CD4-positive, CD25-positive, alpha-beta regulatory T cell (primary cell): ENCODE results near the gene RFX3. TPM values are rescaled to one million over a fixed set of nuclear protein-coding genes. Genes with fewer than 3 reads are reported as not detected.

ENCODE experiments used
- ATAC-seq, 2 donors: fragments of 150-1000 bp; cut with Tn5 transposase; one replicate each; pipeline ENCODE4 v1.10.0; 2021; ENCODE audit warnings: low read depth in 2 of 2, moderate number of reproducible peaks in 2 of 2, moderate library complexity in 1 of 2
- DNase-seq, 3 donors: peaks; one replicate each; pipeline versions ENCODE4 v3.0.0 to v3.0.0-alpha.2; 2012 to 2022; ENCODE audit warnings: mixed read lengths in 1 of 3
- H3K27ac ChIP-seq: one replicate; pipeline ENCODE4 v1.7.0; 2013; ENCODE audit warnings: mild to moderate bottlenecking, low read length; ENCODE audit not compliant: insufficient read depth, poor library complexity, severe bottlenecking
- H3K27me3 ChIP-seq: one replicate; pipeline ENCODE4 v1.7.0; 2013; ENCODE audit warnings: low read length; ENCODE audit not compliant: control insufficient read depth, insufficient read depth
- H3K36me3 ChIP-seq: one replicate; pipeline ENCODE4 v1.7.0; 2013; ENCODE audit warnings: mild to moderate bottlenecking, low read length, moderate library complexity; ENCODE audit not compliant: control insufficient read depth, insufficient read depth
- H3K4me1 ChIP-seq: 2 replicates; pipeline ENCODE4 v1.7.0; 2013; ENCODE audit warnings: mild to moderate bottlenecking, low read length; ENCODE audit not compliant: insufficient read depth, control insufficient read depth, poor library complexity, severe bottlenecking
- H3K4me3 ChIP-seq: one replicate; pipeline ENCODE4 v1.7.0; 2013; ENCODE audit warnings: low read depth, mild to moderate bottlenecking, low read length, moderate library complexity
- H3K9me3 ChIP-seq, 2 experiments: 1 replicate in 1 of 2; 2 replicates in 1 of 2; pipeline ENCODE4 v1.7.0; 2013; ENCODE audit warnings: low read length in 2 of 2, mild to moderate bottlenecking in 1 of 2, moderate library complexity in 1 of 2; ENCODE audit not compliant: control insufficient read depth in 2 of 2
- H3K27ac Mint-ChIP-seq, 3 donors: one replicate each; pipeline ENCODE4 v1.8.0; 2020 to 2022; ENCODE audit warnings: mild to moderate bottlenecking in 3 of 3, mixed read lengths in 3 of 3, moderate library complexity in 2 of 3
- H3K27me3 Mint-ChIP-seq: one replicate; pipeline ENCODE4 v1.8.0; 2022; ENCODE audit warnings: mild to moderate bottlenecking, mixed read lengths
- H3K36me3 Mint-ChIP-seq: one replicate; pipeline ENCODE4 v1.8.0; 2020; ENCODE audit warnings: mixed read lengths
- H3K4me1 Mint-ChIP-seq, 4 donors: one replicate each; pipeline ENCODE4 v1.8.0; 2020 to 2022; ENCODE audit warnings: mixed read lengths in 4 of 4, mild to moderate bottlenecking in 1 of 4
- H3K4me3 Mint-ChIP-seq, 4 donors: one replicate each; pipeline ENCODE4 v1.8.0; 2020 to 2022; ENCODE audit warnings: mild to moderate bottlenecking in 4 of 4, mixed read lengths in 4 of 4, moderate library complexity in 3 of 4
- H3K9me3 Mint-ChIP-seq, 7 donors: one replicate each; pipeline ENCODE4 v1.8.0; 2020 to 2022; ENCODE audit warnings: mixed read lengths in 7 of 7, mild to moderate bottlenecking in 3 of 7, moderate library complexity in 2 of 7
- polyA plus RNA-seq, 4 donors: library from polyadenylated mRNA; unstranded; fragments of 300-500 nt; fragmentation: Illumina TruSeq; gene quantifications; one replicate each; pipeline ENCODE4 v1.2.3, GENCODE V29; 2021
- total RNA-seq: library from RNA; stranded (reverse); gene quantifications from one replicate; pipeline ENCODE4 v1.2.3, GENCODE V29; 2022

RFX3 gene
- total and polyA plus RNA-seq, 5 donors from 2014 or later: 6.7 to 40.4 (median 7.6) TPM

DNA sequence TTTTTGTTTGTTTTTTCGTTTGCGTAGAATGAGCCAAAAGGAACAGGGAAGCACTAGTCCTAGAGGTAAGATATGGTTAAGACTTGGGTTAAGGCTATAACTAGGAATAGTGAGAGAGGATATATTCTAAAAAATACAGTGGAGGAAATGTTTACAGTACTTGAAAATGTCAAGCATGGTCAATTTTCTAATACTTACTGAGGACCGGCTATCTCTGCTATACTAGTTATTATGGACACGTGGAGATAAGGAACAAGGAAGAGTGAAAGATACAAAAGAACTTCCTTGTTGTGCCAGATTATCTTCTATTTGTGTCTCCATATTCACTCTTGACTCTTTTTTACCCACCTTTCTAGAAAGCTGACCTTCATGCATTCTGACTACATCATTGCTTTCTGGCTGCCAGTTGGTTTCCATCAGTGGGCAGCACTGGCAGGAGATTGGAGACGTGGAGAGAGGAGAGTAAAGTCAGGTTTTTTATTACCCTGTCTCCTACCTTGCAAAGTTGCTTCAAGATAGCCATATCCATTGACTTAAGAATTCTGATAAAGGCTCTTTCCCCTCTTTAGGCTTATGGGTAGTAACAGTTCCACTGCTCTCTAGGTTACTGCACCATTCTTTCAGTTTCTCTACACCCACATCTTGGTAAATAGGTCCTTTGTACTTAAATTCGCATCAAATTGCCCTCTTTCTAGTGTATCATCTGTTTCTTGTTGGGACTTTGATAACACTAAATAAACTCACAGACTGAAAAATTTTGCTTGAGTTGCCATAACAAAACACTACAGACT lies 9.0 kb upstream of the RFX3 start:
- Mint-ChIP-seq H3K36me3 (peaks cover 7% of the 10 kb centered on the region), H3K27ac (peak overlapping the region in 1 of 3 donors; percentile 60), H3K9me3 (peaks cover 0 to 3% (median 0%) of the 10 kb centered on the region in 7 donors), H3K4me1 (peaks cover 23 to 42% (median 28%) of the 10 kb centered on the region in 4 donors), H3K4me3 (no peak overlapping the region), H3K27me3 (no peaks in the 10 kb centered on the region)
- DNase-seq: no peak
- peaks cover 3% of the 10 kb centered on the region for H3K36me3 ChIP-seq
- H3K27ac ChIP-seq: no peak overlapping the region
- no peak for ATAC-seq
- no peaks in the 10 kb centered on the region for H3K27me3 ChIP-seq
- peaks cover 3% of the 10 kb centered on the region for H3K4me1 ChIP-seq
- no peak overlapping the region for H3K4me3 ChIP-seq
- no peaks in the 10 kb centered on the region for H3K9me3 ChIP-seq

- Histone ChIP-seq H3K27ac (no peak overlapping the region), H3K9me3 (no peaks in the 10 kb centered on the region), H3K4me3 (no peak overlapping the region), H3K36me3 (peaks cover 3% of the 10 kb centered on the region), H3K27me3 (no peaks in the 10 kb centered on the region), H3K4me1 (peaks cover 29% of the 10 kb centered on the region)
- DNase-seq: no peak
- Mint-ChIP-seq H3K9me3 (peaks cover 0 to 3% (median 0%) of the 10 kb centered on the region in 7 donors), H3K4me3 (no peak overlapping the region), H3K4me1 (peaks cover 37 to 58% (median 48%) of the 10 kb centered on the region in 4 donors), H3K36me3 (peaks cover 4% of the 10 kb centered on the region), H3K27me3 (no peaks in the 10 kb centered on the region), H3K27ac (peak overlapping the region in 1 of 3 donors; percentile 26)
- no peak for ATAC-seq
These were observed 6.4 kb upstream of the RFX3 start for GRCh38 chr9:3532158-3532557.

GRCh38 chr9:3528451-3528850 lies 2.6 kb upstream of the RFX3 start:
- Mint-ChIP-seq H3K36me3 (peaks cover 4% of the 10 kb centered on the region), H3K9me3 (peaks cover 0 to 4% (median 0%) of the 10 kb centered on the region in 7 donors), H3K4me1 (peaks cover 26 to 68% (median 44%) of the 10 kb centered on the region in 4 donors), H3K27me3 (peaks cover 13% of the 10 kb centered on the region), H3K4me3 (peak overlapping the region; percentile 90 to 98 (median 94)), H3K27ac (peak overlapping the region; percentile 95 to 99 (median 97))
- peak; percentile 37 to 91 (median 58) for DNase-seq
- peak overlapping the region; percentile 95 for H3K4me3 ChIP-seq
- peak in 1 of 2 donors; percentile 0 for ATAC-seq
- peaks cover 44% of the 10 kb centered on the region for H3K4me1 ChIP-seq
- H3K27ac ChIP-seq: peak overlapping the region; percentile 100
- H3K9me3 ChIP-seq: no peaks in the 10 kb centered on the region
- H3K36me3 ChIP-seq: peaks cover 3% of the 10 kb centered on the region
- H3K27me3 ChIP-seq: no peaks in the 10 kb centered on the region

DNA sequence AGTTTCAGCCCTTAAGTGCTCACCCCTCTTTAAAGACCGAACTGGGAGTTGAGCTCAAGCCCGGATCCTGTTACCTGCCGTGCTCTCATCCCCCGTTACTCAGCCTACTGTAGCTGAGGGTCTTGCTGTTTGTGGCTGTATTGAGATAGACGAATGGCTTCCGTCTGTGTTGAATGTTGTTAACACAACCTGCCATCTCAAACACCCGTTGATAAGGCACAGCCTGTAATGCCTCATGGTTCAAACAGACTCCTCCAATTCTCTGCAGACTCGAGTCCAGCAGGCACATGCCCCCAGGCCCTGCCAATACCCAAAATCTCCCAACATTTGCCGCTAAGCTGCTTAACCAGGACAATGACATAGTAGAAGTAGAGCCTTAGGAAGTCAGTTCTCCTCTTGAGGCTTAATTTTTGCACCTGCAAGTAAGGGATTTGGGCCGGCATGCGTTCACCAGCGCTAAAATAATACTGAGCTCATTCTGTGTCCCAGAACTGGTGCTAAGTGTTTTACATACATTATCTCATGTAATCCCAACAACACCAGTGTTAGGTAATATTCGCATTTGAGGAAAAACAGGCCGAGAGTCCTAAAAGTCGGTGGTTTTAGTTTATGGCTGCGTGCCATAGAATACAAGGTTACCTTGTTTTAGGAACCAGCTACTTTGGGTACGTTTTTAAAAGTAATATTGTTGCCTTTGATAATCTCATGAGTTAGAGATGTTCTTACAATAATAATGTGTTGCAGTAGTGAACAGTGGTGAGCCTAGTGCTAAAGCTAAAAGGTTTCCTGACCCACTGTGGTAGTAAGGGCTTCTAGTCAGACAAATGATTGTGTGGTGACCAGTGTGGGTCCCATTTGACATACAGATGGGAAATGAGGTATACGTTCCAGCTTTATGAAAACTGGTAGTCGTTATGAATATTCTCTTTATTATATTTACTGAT lies 1.5 kb upstream of the RFX3 start:
- H3K27ac ChIP-seq: peak overlapping the region; percentile 100
- Mint-ChIP-seq H3K4me3 (peak overlapping the region; percentile 97 to 99 (median 98)), H3K4me1 (peaks cover 29 to 69% (median 45%) of the 10 kb centered on the region in 4 donors), H3K36me3 (no peaks in the 10 kb centered on the region), H3K9me3 (peaks cover 0 to 4% (median 0%) of the 10 kb centered on the region in 7 donors), H3K27ac (peak overlapping the region; percentile 99 to 100 (median 100)), H3K27me3 (peaks cover 13% of the 10 kb centered on the region)
- H3K4me1 ChIP-seq: peaks cover 51% of the 10 kb centered on the region
- peaks cover 3% of the 10 kb centered on the region for H3K36me3 ChIP-seq
- H3K9me3 ChIP-seq: no peaks in the 10 kb centered on the region
- ATAC-seq: no peak
- no peak for DNase-seq
- H3K27me3 ChIP-seq: no peaks in the 10 kb centered on the region
- peak overlapping the region; percentile 95 for H3K4me3 ChIP-seq

- ATAC-seq (peak; percentile 62 to 63), DNase-seq (peak; percentile 84 to 93 (median 92))
- Mint-ChIP-seq H3K27me3 (peaks cover 13% of the 10 kb centered on the region), H3K4me3 (peak overlapping the region; percentile 97 to 99 (median 98)), H3K9me3 (peaks cover 0 to 4% (median 0%) of the 10 kb centered on the region in 7 donors), H3K27ac (peak overlapping the region; percentile 99 to 100 (median 100)), H3K4me1 (peaks cover 29 to 73% (median 49%) of the 10 kb centered on the region in 4 donors), H3K36me3 (no peaks in the 10 kb centered on the region)
- Histone ChIP-seq H3K4me1 (peaks cover 56% of the 10 kb centered on the region), H3K27ac (peak overlapping the region; percentile 100), H3K9me3 (no peaks in the 10 kb centered on the region), H3K36me3 (peaks cover 3% of the 10 kb centered on the region), H3K27me3 (no peaks in the 10 kb centered on the region), H3K4me3 (peak overlapping the region; percentile 95)
These were observed 580 bp upstream of the RFX3 start for GRCh38 chr9:3526165-3526996.

DNA sequence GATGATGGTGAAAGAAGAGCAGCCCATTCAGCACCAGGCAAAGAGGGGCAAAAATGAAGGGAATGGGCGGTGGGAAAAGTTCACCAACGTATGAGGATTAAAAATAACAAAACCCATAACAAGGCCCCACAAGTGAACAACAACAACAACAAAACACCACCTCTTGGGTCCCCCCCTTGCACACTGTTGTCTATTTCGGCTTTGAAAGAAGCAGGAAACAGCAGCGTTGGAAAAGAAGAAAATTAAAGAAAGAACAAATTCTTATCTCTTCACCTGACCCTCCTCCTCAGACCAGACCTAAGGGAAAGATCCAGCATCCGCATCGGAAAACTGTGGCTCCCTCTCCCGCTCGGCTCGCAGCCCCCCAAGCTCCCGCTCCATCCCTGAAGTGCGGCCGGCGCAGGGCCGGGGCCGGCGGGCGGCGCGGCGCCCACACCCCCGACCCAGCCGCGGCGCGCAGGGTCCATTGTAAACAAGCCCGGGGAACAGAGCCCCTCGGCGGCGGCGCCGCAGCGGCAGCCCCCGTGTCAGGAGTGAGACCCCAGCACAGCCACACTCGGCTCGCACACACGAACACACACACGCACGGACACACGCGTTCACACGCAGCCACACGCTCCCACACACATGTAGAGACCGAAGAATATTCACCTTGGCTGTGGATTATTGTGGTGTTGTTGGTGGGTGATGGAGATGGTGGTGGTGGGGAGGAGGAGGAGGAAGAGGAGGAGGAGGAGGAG lies 535 bp downstream of the RFX3 start:
- Mint-ChIP-seq H3K27ac (peak overlapping the region; percentile 99 to 100 (median 100)), H3K4me3 (peak overlapping the region; percentile 97 to 99 (median 98)), H3K9me3 (peaks cover 0 to 4% (median 0%) of the 10 kb centered on the region in 7 donors), H3K27me3 (peaks cover 13% of the 10 kb centered on the region), H3K36me3 (no peaks in the 10 kb centered on the region), H3K4me1 (peaks cover 37 to 72% (median 54%) of the 10 kb centered on the region in 4 donors)
- Histone ChIP-seq H3K27ac (peak overlapping the region; percentile 100), H3K4me1 (peaks cover 56% of the 10 kb centered on the region), H3K36me3 (no peaks in the 10 kb centered on the region), H3K9me3 (no peaks in the 10 kb centered on the region), H3K4me3 (peak overlapping the region; percentile 97), H3K27me3 (no peaks in the 10 kb centered on the region)
- peak in 2 of 3 donors; percentile 31 to 42 for DNase-seq
- ATAC-seq: no peak
